Activated CD4-positive, alpha-beta T cell treated with anti-CD3 and anti-CD28 coated beads for 4 hours (primary cell): ENCODE data around the gene FSIP1.
A peak's percentile ranks its signal among the peaks of the same experiment; 100 is the strongest.

Source experiments
- DNase-seq, 2 donors: peaks; one replicate each; pipeline ENCODE4 v3.0.0-alpha.2; 2020

FSIP1 gene

GRCh38 chr15:39792025-39792843 is 9.6 kb upstream of the FSIP1 start:
- no peak for DNase-seq

- no peak for DNase-seq
These were observed 7.1 kb upstream of the FSIP1 start for GRCh38 chr15:39789736-39790135.

- DNase-seq: no peak
These were observed 6.3 kb upstream of the FSIP1 start for GRCh38 chr15:39788800-39789565.

GRCh38 chr15:39788108-39788507 is 5.5 kb upstream of the FSIP1 start:
- DNase-seq: no peak

GRCh38 chr15:39787479-39787878 is 4.8 kb upstream of the FSIP1 start:
- no peak for DNase-seq

GRCh38 chr15:39786447-39787056 is 3.9 kb upstream of the FSIP1 start:
- no peak for DNase-seq

- DNase-seq: no peak
These were observed 3.2 kb upstream of the FSIP1 start for GRCh38 chr15:39785841-39786240.

- DNase-seq: no peak
These were observed 2.5 kb upstream of the FSIP1 start for GRCh38 chr15:39785139-39785538.

- DNase-seq: no peak
These were observed 2.0 kb upstream of the FSIP1 start for GRCh38 chr15:39784638-39785037.

GRCh38 chr15:39784125-39784524 is 1.5 kb upstream of the FSIP1 start:
- DNase-seq: no peak

GRCh38 chr15:39783244-39783820 is 691 bp upstream of the FSIP1 start:
- DNase-seq: no peak

GRCh38 chr15:39781967-39782302 is 706 bp downstream of the FSIP1 start:
- DNase-seq: no peak

GRCh38 chr15:39781147-39781966 is 1.3 kb downstream of the FSIP1 start:
- DNase-seq: no peak

- no peak for DNase-seq
These were observed 4.6 kb downstream of the FSIP1 start for GRCh38 chr15:39778021-39778420.

GRCh38 chr15:39777496-39777895 is 5.1 kb downstream of the FSIP1 start:
- no peak for DNase-seq

- no peak for DNase-seq
These were observed 6.6 kb downstream of the FSIP1 start for GRCh38 chr15:39776068-39776467.

- peak in 1 of 2 donors; percentile 23 for DNase-seq
These were observed 7.9 kb downstream of the FSIP1 start for GRCh38 chr15:39774688-39775267.

- no peak for DNase-seq
These were observed 11.6 kb downstream of the FSIP1 start for GRCh38 chr15:39770748-39771689.

GRCh38 chr15:39767921-39768320 is 14.7 kb downstream of the FSIP1 start:
- DNase-seq: no peak

- DNase-seq: no peak
These were observed 21.6 kb downstream of the FSIP1 start for GRCh38 chr15:39761006-39761405.
